Endodermal cell (in vitro differentiated cells): ENCODE measurements around the gene SEPSECS. TPM values are rescaled to one million over a fixed set of nuclear protein-coding genes. Genes with fewer than 3 reads are reported as not detected.
A peak's percentile ranks its signal among the peaks of the same experiment; 100 is the strongest.

ENCODE experiments used
- DNase-seq: peaks from one replicate; pipeline ENCODE4 v3.0.0-alpha.2; 2017
- H3K27ac ChIP-seq: 2 replicates; pipeline ENCODE4 v1.5.1; 2013; ENCODE audit warnings: mild to moderate bottlenecking, low read depth, low read length, moderate library complexity
- H3K27me3 ChIP-seq: 2 replicates; pipeline ENCODE4 v1.6.1; 2013; ENCODE audit warnings: mild to moderate bottlenecking, low read length, moderate library complexity; ENCODE audit not compliant: insufficient read depth, control insufficient read depth, poor library complexity, severe bottlenecking
- H3K36me3 ChIP-seq: 2 replicates; pipeline ENCODE4 v1.7.0; 2013; ENCODE audit warnings: mild to moderate bottlenecking, low read length, moderate library complexity; ENCODE audit not compliant: control insufficient read depth, insufficient read depth
- H3K4me1 ChIP-seq: one replicate; pipeline ENCODE4 v1.7.0; 2013; ENCODE audit warnings: low read length; ENCODE audit not compliant: control insufficient read depth, insufficient read depth
- H3K4me3 ChIP-seq: 2 replicates; pipeline ENCODE4 v1.5.1; 2013; ENCODE audit warnings: mild to moderate bottlenecking, low read length, moderate library complexity
- H3K9ac ChIP-seq: 2 replicates; pipeline ENCODE4 v1.6.1; 2013; ENCODE audit warnings: mild to moderate bottlenecking, low read length, moderate library complexity; ENCODE audit not compliant: poor library complexity, severe bottlenecking; ENCODE audit errors: extremely low read depth
- H3K9me3 ChIP-seq: 2 replicates; pipeline ENCODE4 v1.6.1; 2013; ENCODE audit warnings: mild to moderate bottlenecking, low read length, moderate library complexity; ENCODE audit not compliant: control insufficient read depth
- H3K27ac Mint-ChIP-seq: 2 replicates; pipeline ENCODE4 v1.8.0; 2020; ENCODE audit warnings: mixed read lengths
- H3K27me3 Mint-ChIP-seq: 2 replicates; pipeline ENCODE4 v1.8.0; 2021; ENCODE audit warnings: mild to moderate bottlenecking, mixed read lengths; ENCODE audit not compliant: insufficient read depth
- H3K36me3 Mint-ChIP-seq: 2 replicates; pipeline ENCODE4 v1.8.0; 2020; ENCODE audit warnings: low read depth, mixed read lengths
- H3K4me1 Mint-ChIP-seq: 2 replicates; pipeline ENCODE4 v1.8.0; 2020; ENCODE audit warnings: mixed read lengths
- H3K4me3 Mint-ChIP-seq: 2 replicates; pipeline ENCODE4 v1.8.0; 2020; ENCODE audit warnings: mild to moderate bottlenecking, moderate library complexity, mixed read lengths
- H3K9me3 Mint-ChIP-seq: 2 replicates; pipeline ENCODE4 v1.8.0; 2020; ENCODE audit warnings: mild to moderate bottlenecking, mixed read lengths
- CTCF ChIP-seq: fragments of 200-600 bp; sonication (generic); conservative IDR thresholded peaks from 2 replicates; pipeline ENCODE4 v1.5.0; 2021; ENCODE audit warnings: antibody characterized with exemption, mild to moderate bottlenecking
- WGBS, 2 experiments: methylation state at CpG; one replicate each; pipeline versions ENCODE4 v1.1.5 to v1.1.7; 2013; ENCODE audit warnings: missing lambda C conversion rate in 2 of 2, mixed read lengths in 1 of 2; ENCODE audit not compliant: insufficient coverage in 1 of 2, insufficient read length in 1 of 2; 5-methylcytosine and 5-hydroxymethylcytosine counted together
- long read RNA-seq, 4 experiments: library from polyadenylated mRNA in 2 of 4; library from RNA in 1 of 4; library from capped mRNA in 1 of 4; stranded (forward) in 3 of 4; unstranded in 1 of 4; transcript quantifications; one replicate each; pipeline ENCODE4 v2.0.0, GENCODE V29; 2020 to 2021; ENCODE audit warnings: inconsistent platforms in 1 of 4
- polyA plus RNA-seq, 2 experiments: library from polyadenylated mRNA; stranded (reverse); fragments of 50-300 nt; gene quantifications; one replicate each; pipeline ENCODE4 v1.2.3, GENCODE V29; 2013
- total RNA-seq, 2 donors: library from RNA; stranded (reverse); fragmentation: NEBNext Ultra II Directional in 1 of 2; extraction: Animal tissue kit (Norgen Biotek cat#: 25700) in 1 of 2; gene quantifications; 2 replicates in 1 of 2; 3 replicates in 1 of 2; pipeline ENCODE4 v1.2.1, GENCODE V29; 2021

The SEPSECS gene
- 10 to 100 TPM in 1 of 2 donors, 1 to 10 TPM in 1; 5.9 to 12.6 TPM for total RNA-seq
- polyA plus RNA-seq (2013, experiment 1 of 2) = 7.7 TPM
- polyA plus RNA-seq (2013, experiment 2 of 2) = 7.6 TPM
- long read RNA-seq, experiment 1, partial matches to known transcripts = 1 of 6 reads
- long read RNA-seq, experiment 1, other reads (novel, unspliced or antisense) = 5 of 6 reads
- long read RNA-seq, experiment 2, full-length matches to known transcripts = 17 of 27 reads
- long read RNA-seq, experiment 2, partial matches to known transcripts = 5 of 27 reads
- long read RNA-seq, experiment 2, other reads (novel, unspliced or antisense) = 5 of 27 reads
- long read RNA-seq, experiment 3, full-length matches to known transcripts = 7 of 14 reads
- long read RNA-seq, experiment 3, partial matches to known transcripts = 4 of 14 reads
- long read RNA-seq, experiment 3, other reads (novel, unspliced or antisense) = 3 of 14 reads
- long read RNA-seq, experiment 4, partial matches to known transcripts = 7 of 9 reads
- long read RNA-seq, experiment 4, other reads (novel, unspliced or antisense) = 2 of 9 reads

DNA sequence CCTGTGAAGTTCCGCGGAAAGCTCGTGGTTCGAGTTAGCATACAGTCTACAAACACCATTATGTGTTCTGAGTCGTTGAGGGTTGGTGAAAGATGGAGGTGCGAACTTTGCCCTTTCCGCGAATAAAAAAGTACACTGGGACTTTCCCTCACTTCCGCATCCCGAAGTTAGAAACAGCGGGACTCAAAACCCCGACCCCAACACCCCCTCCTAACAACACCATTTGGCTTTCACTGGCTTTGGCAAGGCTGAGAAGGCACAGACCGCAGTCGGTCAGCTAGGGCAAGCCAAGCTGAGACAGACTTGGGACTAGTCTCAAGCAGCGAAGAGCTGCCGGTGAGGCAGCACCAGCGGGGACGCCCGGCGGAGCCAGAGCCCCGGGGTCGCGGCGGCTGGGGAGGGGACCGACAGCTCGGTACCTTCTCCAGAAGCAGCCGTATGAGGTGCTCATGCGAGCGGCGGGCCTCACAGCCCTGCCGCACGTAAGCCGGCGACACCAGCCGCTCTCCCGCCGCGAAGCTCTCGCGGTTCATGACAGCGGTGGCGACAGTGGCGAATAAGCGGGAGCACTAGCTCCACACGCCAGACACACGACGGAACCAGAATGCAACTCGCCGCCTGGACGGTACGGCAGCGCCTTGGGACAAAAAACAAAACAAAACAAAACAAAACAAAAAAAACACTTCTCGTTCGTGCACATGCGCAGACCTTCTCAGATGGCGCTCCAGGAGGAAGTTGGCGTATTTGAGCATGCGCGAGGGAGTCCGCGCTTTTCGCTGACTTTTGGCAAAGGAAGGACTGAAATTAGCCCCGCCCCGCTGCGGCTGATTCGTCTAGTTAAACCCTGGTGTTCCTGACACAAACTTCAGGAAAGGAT lies at the start of gene SEPSECS:
SEPSECS (minus strand) TSS at position 613 of the 877 bp plus-strand sequence; CDS start at position 533, 80 bp downstream.
- H3K36me3 Mint-ChIP-seq = peaks cover 7% of the 10 kb centered on the region
- no peaks in the 10 kb centered on the region for H3K27me3 ChIP-seq
- H3K27me3 Mint-ChIP-seq = no peaks in the 10 kb centered on the region
- H3K27ac ChIP-seq = peak within 1 kb of the TSS; percentile 75
- H3K4me1 ChIP-seq = peaks cover 3% of the 10 kb centered on the region
- TF ChIP-seq CTCF = no peak
- peaks cover 13% of the 10 kb centered on the region for H3K4me1 Mint-ChIP-seq
- H3K9ac ChIP-seq = peak within 1 kb of the TSS; percentile 85
- H3K9me3 Mint-ChIP-seq = no peaks in the 10 kb centered on the region
- H3K4me3 ChIP-seq = peak within 1 kb of the TSS; percentile 88
- no peaks in the 10 kb centered on the region for H3K9me3 ChIP-seq
- peak within 1 kb of the TSS; percentile 82 for H3K4me3 Mint-ChIP-seq
- 5 to 8% methylated on average over 14 to 66 of the region's 66 CpGs for WGBS, 2 experiments
- DNase-seq = peak; percentile 96
- peaks cover 3% of the 10 kb centered on the region for H3K36me3 ChIP-seq
- H3K27ac Mint-ChIP-seq = peak within 1 kb of the TSS; percentile 98

DNA sequence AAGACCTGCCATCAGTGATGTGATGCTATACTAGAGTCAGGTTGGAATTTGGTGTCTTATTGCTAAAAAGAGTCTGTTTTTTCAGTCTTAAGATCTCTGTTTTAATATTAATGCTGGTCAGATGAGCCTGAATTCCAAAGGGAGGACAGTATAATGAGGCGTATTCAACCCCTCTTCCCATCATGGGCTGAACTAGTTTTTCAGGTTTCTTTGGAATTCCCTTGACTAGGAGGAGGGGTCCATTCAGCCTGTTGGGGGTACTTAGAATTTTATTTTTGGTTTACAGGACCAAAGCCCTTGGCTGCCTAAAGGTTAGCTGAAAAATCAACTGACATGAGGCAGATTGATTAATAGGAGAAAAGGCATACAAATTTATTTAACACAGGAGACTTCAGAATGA lies 49.5 kb upstream of the SEPSECS start:
- H3K27me3 Mint-ChIP-seq = no peaks in the 10 kb centered on the region
- WGBS, 2 experiments = 91% methylated on average over 1 of the region's 1 CpG; no CpG with 5 or more reads in 1 of the 2 experiments
- Histone ChIP-seq H3K27ac (no peak overlapping the region), H3K27me3 (no peaks in the 10 kb centered on the region), H3K9me3 (peaks cover 24% of the 10 kb centered on the region), H3K9ac (no peak overlapping the region), H3K36me3 (no peaks in the 10 kb centered on the region), H3K4me3 (no peak overlapping the region), H3K4me1 (peaks cover 5% of the 10 kb centered on the region)
- no peak overlapping the region for H3K27ac Mint-ChIP-seq
- no peaks in the 10 kb centered on the region for H3K36me3 Mint-ChIP-seq
- H3K4me1 Mint-ChIP-seq = peaks cover 10% of the 10 kb centered on the region
- TF ChIP-seq CTCF = no peak
- H3K4me3 Mint-ChIP-seq = no peak overlapping the region
- no peak for DNase-seq
- H3K9me3 Mint-ChIP-seq = peaks cover 23% of the 10 kb centered on the region

DNA sequence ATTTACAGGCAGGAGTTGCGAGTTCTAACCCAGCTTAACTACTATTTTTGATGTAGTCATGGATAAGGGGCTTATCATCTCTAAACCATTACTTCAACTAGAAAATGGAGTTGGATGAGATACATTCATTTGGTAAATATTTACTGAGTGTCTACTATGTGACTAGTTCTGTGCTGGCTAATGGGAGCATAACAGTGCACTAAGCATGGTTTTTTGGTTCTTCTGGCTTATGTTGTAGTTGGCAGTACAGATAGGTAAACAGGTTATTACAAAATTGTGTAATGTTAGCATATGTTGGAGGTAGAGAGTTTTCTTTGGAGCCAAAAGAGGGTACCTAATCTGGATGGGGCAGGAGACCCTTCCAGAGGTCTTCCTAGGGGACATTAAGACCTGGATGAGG lies 47.7 kb upstream of the SEPSECS start:
- DNase-seq = no peak
- no peak overlapping the region for H3K4me3 Mint-ChIP-seq
- Histone ChIP-seq H3K27me3 (no peaks in the 10 kb centered on the region), H3K36me3 (no peaks in the 10 kb centered on the region), H3K9me3 (peaks cover 23% of the 10 kb centered on the region), H3K4me3 (no peak overlapping the region), H3K27ac (no peak overlapping the region), H3K4me1 (peaks cover 5% of the 10 kb centered on the region), H3K9ac (no peak overlapping the region)
- peaks cover 16% of the 10 kb centered on the region for H3K4me1 Mint-ChIP-seq
- WGBS, 2 experiments = 100% methylated on average over 1 of the region's 1 CpG; no CpG with 5 or more reads in 1 of the 2 experiments
- no peak for TF ChIP-seq CTCF
- H3K36me3 Mint-ChIP-seq = no peaks in the 10 kb centered on the region
- H3K27ac Mint-ChIP-seq = no peak overlapping the region
- H3K9me3 Mint-ChIP-seq = peaks cover 23% of the 10 kb centered on the region
- no peaks in the 10 kb centered on the region for H3K27me3 Mint-ChIP-seq
